ENCODE data around the gene CUL9.

GRCh38 chr6:43248101-43248500 lies 66.1 kb downstream of the CUL9 start:
- TF ChIP-seq CTCF (IDR thresholded peaks at IDR 0.05) (no peak), POLR2A (IDR thresholded peaks at IDR 0.05) (no peak), POLR2AphosphoS5 (IDR thresholded peaks at IDR 0.05) (no peak)

All from prostate gland (tissue), 2 donors.